ENCODE data around the gene EML4.
"Not testable (repeated sequence)": the region's sequence is repeated elsewhere in the genome, so short reads cannot be mapped to it uniquely, and the experiment has no call there.

The EML4 gene

GRCh38 chr2:42172020-42172419, 2.9 kb downstream of the EML4 start:
- no peak for DNase-seq

- no peak for DNase-seq
Measured at GRCh38 chr2:42172566-42172965, 3.4 kb downstream of the EML4 start.

- not testable (repeated sequence) for DNase-seq
Measured at GRCh38 chr2:42173467-42173866, 4.3 kb downstream of the EML4 start.

DNA sequence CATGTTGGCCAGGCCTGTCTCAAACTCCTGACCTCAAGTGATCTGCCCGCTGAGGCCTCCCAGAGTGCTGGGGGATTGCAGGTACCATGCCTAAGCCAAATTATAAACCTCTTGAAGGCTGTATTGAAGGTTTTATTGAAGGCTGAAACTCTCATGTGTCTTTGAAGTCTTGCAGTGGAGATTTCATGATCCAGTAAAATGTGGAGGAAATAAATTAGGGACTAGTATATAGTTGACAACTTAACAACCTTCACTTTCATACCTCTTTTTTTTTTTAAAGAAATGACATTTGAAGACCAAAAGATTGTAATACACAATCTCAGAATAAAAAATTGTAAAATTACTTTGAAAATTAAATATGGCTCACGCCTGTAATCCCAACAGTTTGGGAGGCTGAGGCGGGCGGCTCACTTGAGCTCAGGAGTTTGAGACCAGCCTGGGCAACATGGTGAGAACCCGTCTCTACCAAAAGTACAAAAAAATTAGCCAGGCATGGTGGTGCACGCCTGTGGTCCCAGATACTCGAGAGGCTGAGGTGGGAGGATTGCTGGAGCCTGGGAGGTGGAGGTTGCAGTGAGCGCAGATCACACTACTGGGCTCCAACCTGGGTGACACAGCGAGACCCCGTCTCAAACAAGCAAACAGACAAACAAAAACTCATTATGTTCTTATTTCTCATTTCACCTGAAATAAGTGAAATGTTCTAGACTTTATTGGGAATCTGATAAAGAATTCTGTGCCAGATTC, 8.0 kb downstream of the EML4 start:
- DNase-seq: no peak

DNA sequence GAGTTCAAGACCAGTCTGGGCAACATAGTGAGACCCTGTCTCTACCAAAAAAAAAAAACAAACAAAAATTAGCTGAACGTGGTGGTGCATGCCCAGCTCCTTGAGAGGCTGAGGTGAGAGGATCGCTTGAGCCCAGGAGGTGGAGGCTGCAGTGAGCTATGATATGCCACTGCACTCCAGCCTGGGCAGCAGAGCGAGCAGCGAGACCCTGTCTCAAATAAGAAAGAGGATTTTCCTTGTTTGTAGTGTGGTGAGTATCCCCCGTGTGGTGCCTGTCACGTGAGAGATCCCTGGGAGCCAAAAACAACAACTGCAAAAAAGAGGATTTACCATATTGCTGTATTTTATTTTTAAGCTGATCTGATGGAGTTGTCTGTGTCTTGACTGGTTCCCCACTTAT, 9.2 kb downstream of the EML4 start:
- no peak for DNase-seq

- no peak for DNase-seq
Measured at GRCh38 chr2:42180300-42180699, 11.1 kb downstream of the EML4 start.

DNA sequence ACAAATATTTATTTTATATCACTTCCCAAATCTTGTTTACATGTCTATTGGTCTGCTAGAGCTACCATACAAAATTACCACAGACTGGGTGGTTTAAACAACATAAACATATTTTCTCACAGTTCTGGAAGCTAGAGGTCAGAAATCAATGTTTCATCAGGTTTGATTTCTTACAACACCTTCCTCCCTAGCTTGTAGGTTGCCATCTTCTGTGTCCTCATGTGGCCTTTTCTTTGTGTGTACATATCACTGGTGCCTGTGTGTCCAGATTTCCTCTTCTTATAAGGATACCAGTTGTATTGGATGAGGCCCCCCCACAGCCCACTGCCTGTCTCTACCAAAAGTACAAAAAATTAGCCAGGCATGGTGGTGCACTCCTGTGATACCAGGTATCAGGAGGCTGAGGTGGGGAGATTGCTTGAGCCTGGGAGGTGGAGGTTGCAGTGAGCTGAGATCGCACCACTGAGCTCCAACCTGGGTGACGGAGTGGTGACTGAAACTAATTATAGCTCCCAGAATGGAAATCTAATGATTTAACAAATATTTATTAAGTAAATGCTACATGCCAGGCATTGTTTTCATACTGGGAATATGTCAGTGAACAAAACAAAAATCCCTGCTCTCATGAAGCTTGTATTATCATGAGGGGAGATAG, 13.6 kb downstream of the EML4 start:
- no peak for DNase-seq

GRCh38 chr2:42183775-42184174, 14.6 kb downstream of the EML4 start:
- DNase-seq: no peak

DNA sequence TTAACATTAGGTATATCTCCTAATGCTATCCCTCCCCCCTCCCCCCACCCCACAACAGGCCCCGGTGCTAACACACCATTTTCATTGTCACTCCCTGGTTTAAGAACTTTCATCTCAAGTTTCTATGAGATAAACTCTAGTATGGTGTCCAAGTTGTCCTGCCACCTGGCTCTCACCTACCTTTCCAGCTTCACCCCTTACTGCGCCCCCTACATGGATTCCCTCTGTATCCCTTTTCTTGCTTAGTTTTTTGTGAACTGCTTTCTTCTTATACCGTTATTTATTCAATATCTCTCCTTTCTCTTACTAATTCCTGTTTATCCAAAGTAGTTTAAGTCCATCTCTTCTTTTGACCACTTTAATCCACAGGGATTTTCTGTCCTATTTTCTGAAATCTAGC, 15.2 kb downstream of the EML4 start:
- no peak for DNase-seq

- DNase-seq: no peak
Measured at GRCh38 chr2:42185220-42185921, 16.2 kb downstream of the EML4 start.

DNA sequence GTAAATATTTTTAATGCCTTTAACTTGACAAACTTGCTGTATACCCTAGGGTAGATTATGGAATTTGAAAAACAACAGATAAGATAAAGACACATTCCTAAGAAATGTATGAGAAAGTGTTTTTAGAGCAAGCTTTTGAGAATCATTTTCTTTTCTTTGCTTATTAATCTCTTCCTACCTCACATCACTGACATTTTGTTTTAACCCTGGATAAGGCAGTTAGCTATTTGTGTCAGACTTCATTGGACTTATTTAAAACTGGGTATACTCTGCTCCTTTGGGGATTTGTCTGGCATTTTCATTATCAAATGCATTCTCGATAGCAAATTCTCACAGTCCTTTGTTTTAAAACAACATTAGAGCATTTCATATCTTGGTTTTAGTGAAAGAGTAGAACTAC, 17.2 kb downstream of the EML4 start:
- DNase-seq: no peak

- DNase-seq: no peak
Measured at GRCh38 chr2:42186945-42187632, 17.9 kb downstream of the EML4 start.

DNA sequence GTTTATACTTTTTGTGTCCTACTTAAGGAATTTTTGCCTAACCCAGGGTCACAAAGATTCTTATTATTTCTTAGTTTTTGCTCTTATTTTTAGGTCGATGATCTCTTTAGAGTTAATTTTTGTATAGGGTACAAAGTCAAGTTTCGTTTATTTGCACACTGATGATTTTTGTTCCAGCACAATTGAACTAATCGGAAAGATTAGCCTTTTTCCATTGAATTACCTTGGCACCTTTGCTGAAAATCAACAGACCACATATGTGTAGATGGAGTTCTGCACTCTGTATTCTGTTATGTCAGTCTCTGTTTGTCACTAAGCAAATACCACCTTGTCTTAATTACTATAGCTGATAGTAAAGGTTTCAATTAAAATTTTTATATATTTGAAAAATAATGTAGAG, 18.7 kb downstream of the EML4 start:
- DNase-seq: no peak

GRCh38 chr2:42189235-42189566, 20.0 kb downstream of the EML4 start:
- no peak for DNase-seq

DNA sequence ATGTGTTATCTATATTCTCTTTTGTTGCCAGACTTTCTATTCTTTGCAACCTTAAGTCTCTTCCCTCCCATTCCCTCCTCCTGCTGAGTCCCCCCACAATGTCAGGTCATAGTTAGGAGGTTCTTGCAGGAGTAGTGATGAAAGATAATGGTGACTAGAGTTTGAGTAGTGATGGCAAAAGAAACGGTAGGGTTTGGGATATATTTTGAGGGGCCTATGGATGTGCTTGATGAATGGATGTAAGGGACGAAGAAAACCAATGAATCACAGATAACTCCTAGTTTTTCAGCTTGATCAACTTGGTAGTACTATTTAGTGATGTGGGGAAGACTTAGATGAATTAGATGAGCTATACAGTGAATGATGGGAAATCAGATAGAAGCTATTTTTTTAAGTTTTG, 21.0 kb downstream of the EML4 start:
- DNase-seq: no peak

GRCh38 chr2:42191285-42192009, 22.3 kb downstream of the EML4 start:
- no peak for DNase-seq

GRCh38 chr2:42192010-42192373, 22.8 kb downstream of the EML4 start:
- no peak for DNase-seq

DNA sequence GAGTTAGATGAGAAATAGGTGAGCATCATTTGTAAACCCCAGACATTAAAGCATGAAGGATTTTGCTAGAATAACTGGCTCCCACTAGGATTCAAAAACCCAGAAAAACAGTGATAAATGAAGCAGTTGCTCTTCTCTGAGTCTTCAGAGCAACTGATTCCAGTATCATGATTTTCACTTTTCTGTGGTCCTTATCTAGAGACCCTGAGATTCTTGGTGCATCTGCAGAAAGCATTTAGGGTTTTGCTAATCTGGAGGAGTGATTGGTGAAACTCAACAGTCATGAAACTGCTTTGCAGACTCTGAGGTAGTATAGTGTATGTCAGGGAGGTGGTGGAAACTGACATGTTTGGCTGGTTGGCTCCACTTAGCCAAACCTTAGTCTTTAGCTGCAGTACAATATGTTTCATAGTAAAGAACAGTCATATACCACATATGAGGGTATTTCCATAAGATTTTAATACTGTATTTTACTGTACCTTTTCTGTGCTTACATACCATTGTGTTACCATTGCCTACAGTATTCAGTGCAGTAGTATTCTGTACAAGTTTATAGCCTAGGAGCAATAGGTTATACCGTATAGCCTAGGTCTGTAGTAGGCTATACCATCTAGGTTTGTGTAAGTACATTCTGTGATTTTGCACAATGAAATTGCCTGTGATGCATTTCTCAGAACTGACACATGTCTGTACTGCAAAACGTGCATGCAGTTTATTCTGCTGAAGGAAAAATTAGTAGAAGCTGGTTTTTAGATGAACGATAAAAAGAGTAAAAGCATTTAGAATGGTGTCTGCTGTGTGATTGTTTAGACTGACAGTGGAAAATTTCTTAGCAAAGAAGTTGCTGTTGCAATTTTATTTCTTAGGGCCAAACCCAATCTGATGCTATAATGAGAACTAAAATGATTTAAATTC, 23.8 kb downstream of the EML4 start:
- DNase-seq: no peak

- no peak for DNase-seq
Measured at GRCh38 chr2:42193722-42194187, 24.6 kb downstream of the EML4 start.

- no peak for DNase-seq
Measured at GRCh38 chr2:42194428-42194827, 25.3 kb downstream of the EML4 start.

- DNase-seq: no peak
Measured at GRCh38 chr2:42195559-42195958, 26.4 kb downstream of the EML4 start.

DNA sequence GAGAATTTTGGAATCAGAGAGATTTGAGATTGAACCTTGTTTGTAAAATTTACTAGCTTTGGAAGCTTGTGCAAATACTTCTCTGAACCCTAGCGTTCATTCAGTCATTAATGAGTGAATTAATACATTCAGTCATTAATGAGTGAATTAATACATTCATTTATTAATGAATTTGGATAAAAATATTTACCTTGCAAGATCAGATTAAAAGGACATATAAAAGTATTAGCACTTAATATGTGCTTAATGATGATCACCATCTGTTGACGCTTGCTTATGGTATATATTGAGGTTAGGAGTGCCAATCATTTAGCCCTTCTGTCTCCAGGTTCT, 26.9 kb downstream of the EML4 start:
- DNase-seq: no peak

Data from activated CD4-positive, alpha-beta T cell treated with anti-CD3 and anti-CD28 coated beads, Interleukin-2, amount 50 U/mL, for 16 hours (primary cell).